Activated CD4-positive, alpha-beta memory T cell treated with anti-CD3 and anti-CD28 coated beads for 36 hours (primary cell): ENCODE measurements around the gene USP11. TPM values are rescaled to one million over a fixed set of nuclear protein-coding genes. Genes with fewer than 3 reads are reported as not detected.

Experiments
- total RNA-seq, 2 experiments: library from RNA; stranded (reverse); gene quantifications; one replicate each; pipeline ENCODE4 v1.2.3, GENCODE V29; 2021

USP11 gene
- total RNA-seq, 2 experiments from 2014 or later, result 25.7 to 27.7 TPM

Other genes with a start within 250 kb of the USP11 start
- gene RGN, start 154.6 kb upstream of the USP11 start, total RNA-seq, result not detected
- gene NDUFB11, start 88.3 kb upstream of the USP11 start, total RNA-seq, result 10 to 100 TPM; 86.4 to 89.1 TPM
- 10 to 100 TPM; 61.0 to 62.3 TPM for gene RBM10, start 87.8 kb upstream of the USP11 start, total RNA-seq
- gene UBA1, start 39.2 kb upstream of the USP11 start, total RNA-seq, result 100 to 1,000 TPM; 266 to 278 TPM
- 10 to 100 TPM; 64.3 to 68.8 TPM for gene CDK16, start 14.3 kb upstream of the USP11 start, total RNA-seq
- gene ZNF157, start 137.6 kb downstream of the USP11 start, total RNA-seq, result under 1 TPM; 0.50 to 0.53 TPM